WI38 (cell line): ENCODE measurements around the gene CD200R1L.
"Not testable (repeated sequence)": the region's sequence is repeated elsewhere in the genome, so short reads cannot be mapped to it uniquely, and the experiment has no call there.

Experiments
- H3K4me3 ChIP-seq: 2 replicates; pipeline ENCODE4 v1.5.1; 2011; ENCODE audit warnings: low read depth, mild to moderate bottlenecking, control low read depth, low read length
- CTCF ChIP-seq: IDR thresholded peaks from 2 replicates; pipeline ENCODE4 v1.5.1; 2012; ENCODE audit warnings: low read depth, mild to moderate bottlenecking, control low read depth, low read length

The CD200R1L gene

GRCh38 chr3:112856537-112856936 is 9.9 kb upstream of the CD200R1L start:
- TF ChIP-seq CTCF, result no peak

GRCh38 chr3:112855883-112856282 is 9.2 kb upstream of the CD200R1L start:
- no peak for TF ChIP-seq CTCF
- no peak overlapping the region for H3K4me3 ChIP-seq

More at GRCh38 chr3:112856537-112856936, 9.9 kb upstream of the CD200R1L start:
- no peak overlapping the region for H3K4me3 ChIP-seq

- H3K4me3 ChIP-seq, result not testable (repeated sequence)
These were observed 8.4 kb upstream of the CD200R1L start for GRCh38 chr3:112855074-112855473.

- no peak for TF ChIP-seq CTCF
- H3K4me3 ChIP-seq, result peak overlapping the region; percentile 27; the same call in 1 of the 2 replicates
These were observed 1.5 kb upstream of the CD200R1L start for GRCh38 chr3:112848196-112848595.

- TF ChIP-seq CTCF, result no peak
- peak overlapping the region; percentile 27; the same call in 1 of the 2 replicates for H3K4me3 ChIP-seq
These were observed 1.0 kb upstream of the CD200R1L start for GRCh38 chr3:112847692-112848091.

- TF ChIP-seq CTCF, result no peak
- H3K4me3 ChIP-seq, result no peak overlapping the region
These were observed 892 bp downstream of the CD200R1L start for GRCh38 chr3:112845772-112846171.

GRCh38 chr3:112829046-112829445 is 17.6 kb downstream of the CD200R1L start:
- TF ChIP-seq CTCF, result no peak

GRCh38 chr3:112822064-112823055 is 24.3 kb downstream of the CD200R1L start:
- no peak for TF ChIP-seq CTCF
- no peak overlapping the region for H3K4me3 ChIP-seq

More at GRCh38 chr3:112829046-112829445, 17.6 kb downstream of the CD200R1L start:
- H3K4me3 ChIP-seq, result no peak overlapping the region
